Activated gamma-delta T cell treated with anti-CD3 and anti-CD28 coated beads, Interleukin-2, amount 50 U/mL, for 16 hours (primary cell): ENCODE data around the gene BABAM2.

Experiments
- DNase-seq: peaks from one replicate; pipeline ENCODE4 v3.0.0-alpha.2; 2020; ENCODE audit warnings: low read depth

BABAM2 gene

DNA sequence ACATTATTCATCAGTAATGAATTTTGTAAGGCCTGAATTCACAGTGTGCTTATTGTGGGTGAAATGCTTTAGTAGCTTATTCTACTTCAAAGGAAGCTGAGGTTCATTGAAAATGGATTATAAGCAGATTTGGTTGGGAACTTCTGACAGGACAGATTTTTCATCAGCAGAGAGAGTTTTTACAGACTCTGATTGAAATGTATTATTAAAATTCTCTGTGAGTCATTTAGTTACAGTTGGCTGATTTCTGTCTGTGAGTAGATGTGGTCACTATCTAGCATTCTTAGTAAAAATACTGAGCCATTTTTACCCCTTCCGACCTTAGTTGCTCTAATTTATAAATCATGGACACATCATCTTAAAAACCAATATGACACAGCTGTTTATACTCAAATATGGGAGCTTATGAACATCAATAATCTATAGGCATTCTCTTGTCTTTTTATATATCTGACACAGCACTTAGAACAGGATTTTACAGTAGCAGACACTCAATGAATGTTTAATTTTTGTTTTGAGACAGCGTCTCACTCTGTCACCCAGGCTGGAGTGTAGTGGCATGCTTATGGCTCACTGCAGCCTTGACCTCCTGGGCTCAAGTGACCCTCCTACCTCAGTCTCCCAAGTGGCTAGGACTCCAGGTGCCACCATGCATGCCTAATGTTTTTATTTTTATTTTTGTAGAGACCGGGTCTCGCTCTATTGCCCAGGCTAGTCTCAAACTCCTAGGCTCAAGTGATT is 239.6 kb downstream of the BABAM2 start:
- DNase-seq, result no peak

GRCh38 chr2:28133778-28134177 is 243.2 kb downstream of the BABAM2 start:
- no peak for DNase-seq

- no peak for DNase-seq
These were observed 243.8 kb downstream of the BABAM2 start for GRCh38 chr2:28134262-28134812.

- DNase-seq, result no peak
These were observed 244.3 kb downstream of the BABAM2 start for GRCh38 chr2:28134857-28135256.

DNA sequence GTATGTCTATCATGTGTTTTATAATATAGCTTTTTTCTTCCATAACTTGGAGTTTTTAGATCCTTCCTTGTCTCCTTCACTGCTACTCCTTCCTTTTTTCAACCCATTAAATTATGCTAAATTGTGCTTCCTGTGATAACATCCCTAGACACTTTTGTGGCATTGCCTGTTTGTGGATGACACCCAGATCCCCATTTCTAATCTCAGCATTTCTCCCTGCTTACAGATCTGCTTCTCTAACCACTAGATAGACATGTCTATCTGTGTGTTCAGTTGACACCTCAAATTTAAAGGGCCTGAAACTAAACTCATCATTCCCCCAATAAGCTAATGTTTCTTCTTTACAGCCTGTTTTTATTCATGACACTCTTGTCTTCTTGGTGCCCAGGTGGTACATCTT is 244.8 kb downstream of the BABAM2 start:
- no peak for DNase-seq

- no peak for DNase-seq
These were observed 245.3 kb downstream of the BABAM2 start for GRCh38 chr2:28135799-28136198.

DNA sequence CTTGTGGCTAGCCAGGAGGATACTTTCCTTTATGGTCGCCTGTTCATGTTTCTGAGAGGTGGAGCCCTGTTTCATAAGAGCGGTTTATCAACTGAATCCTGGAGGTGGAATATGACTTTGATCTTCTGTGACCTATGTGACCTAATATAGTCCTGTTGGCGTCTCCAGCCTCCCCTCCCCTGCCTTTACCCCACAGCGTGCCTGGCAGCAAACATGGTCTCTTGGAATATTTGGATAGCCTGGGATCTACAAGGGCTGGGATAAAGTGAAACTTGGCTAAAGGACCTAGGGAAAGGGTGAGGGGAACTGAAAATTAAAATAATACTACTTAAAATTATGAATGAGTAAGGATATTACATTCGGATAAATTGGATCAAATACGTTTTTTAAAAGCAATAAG is 246.0 kb downstream of the BABAM2 start:
- no peak for DNase-seq

DNA sequence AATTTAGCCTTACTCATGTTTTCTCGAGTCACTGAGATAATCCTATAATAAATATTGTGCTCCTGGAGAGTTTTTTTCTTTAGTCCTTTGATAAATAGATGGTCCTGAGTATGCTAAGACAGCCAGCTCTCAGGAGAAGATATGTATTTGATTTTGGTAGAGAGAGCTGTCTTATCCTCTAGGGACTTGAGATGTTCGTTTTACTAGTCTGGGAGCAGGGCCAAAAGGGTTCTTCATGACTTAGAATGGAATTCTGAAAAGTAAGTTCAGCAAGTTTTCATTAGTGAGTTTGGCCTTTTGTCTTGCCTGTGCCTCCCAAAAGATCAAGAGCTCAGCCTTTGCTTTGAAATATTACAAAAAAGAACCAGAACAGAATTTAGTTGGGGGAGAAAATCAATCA is 246.7 kb downstream of the BABAM2 start:
- no peak for DNase-seq

- no peak for DNase-seq
These were observed 251.9 kb downstream of the BABAM2 start for GRCh38 chr2:28142386-28142785.

GRCh38 chr2:28148000-28148399 is 257.5 kb downstream of the BABAM2 start:
- DNase-seq, result no peak

GRCh38 chr2:28148566-28148965 is 258.0 kb downstream of the BABAM2 start:
- no peak for DNase-seq

- no peak for DNase-seq
These were observed 259.8 kb downstream of the BABAM2 start for GRCh38 chr2:28150236-28150915.

DNA sequence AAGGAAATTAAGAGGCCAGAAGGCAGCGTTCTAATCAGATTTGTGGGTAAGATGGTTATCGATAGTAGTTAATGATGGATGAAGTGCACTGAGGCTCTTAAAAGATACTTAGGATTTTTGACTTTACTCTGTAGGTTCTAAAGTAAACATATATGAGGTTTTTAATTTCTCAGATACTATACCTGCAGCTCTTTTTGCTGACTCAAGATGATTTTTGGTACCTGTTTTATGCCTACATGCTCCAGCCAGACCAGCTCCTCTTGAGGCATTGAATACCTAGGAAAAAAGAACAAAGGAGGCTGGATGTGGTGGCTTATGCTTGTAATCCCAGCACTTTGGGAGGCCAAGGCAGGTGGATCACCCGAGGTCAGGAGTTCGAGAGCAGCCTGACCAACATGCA is 260.5 kb downstream of the BABAM2 start:
- DNase-seq, result no peak

- DNase-seq, result no peak
These were observed 262.2 kb downstream of the BABAM2 start for GRCh38 chr2:28152585-28153280.

DNA sequence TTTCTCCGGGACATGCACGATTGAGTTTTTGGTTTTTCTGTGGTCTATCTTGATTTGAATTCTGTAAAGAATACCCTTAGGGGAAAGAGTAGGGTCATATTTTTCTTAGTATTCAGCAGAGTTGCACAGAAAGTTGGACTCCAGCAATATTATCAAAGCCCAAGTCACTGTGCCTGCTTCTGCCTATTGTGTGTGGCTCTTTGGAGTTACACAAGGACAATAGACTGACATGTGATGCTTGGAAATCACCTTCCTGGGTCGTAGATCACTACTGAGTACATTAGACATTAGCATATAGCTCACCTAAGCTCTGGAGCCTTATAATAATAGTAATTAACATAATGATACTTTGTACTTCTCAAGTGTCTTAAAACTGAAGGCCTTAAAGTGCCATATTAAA is 263.3 kb downstream of the BABAM2 start:
- DNase-seq, result no peak

GRCh38 chr2:28155086-28155485 is 264.6 kb downstream of the BABAM2 start:
- DNase-seq, result no peak

- DNase-seq, result no peak
These were observed 265.1 kb downstream of the BABAM2 start for GRCh38 chr2:28155627-28156026.

DNA sequence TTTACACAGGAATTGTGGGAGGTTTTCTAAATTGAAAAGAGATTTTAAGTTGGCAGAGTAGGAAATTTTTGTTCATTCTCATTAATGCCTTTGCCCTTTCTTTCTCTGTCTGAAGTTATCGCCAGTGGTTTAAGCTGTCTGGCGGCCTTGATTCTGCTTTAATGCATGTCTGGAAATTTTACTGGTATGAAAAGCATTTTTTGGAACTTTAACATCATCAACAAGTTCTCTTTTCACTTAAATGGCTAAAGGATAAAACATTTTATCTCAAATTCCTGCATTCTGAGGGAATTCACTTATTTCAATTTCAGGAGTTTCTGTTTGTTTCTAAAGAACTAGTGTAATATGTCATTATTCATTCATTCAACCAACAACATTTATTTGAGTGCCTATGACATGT is 268.3 kb downstream of the BABAM2 start:
- DNase-seq, result no peak

GRCh38 chr2:28160986-28161425 is 270.5 kb downstream of the BABAM2 start:
- no peak for DNase-seq

DNA sequence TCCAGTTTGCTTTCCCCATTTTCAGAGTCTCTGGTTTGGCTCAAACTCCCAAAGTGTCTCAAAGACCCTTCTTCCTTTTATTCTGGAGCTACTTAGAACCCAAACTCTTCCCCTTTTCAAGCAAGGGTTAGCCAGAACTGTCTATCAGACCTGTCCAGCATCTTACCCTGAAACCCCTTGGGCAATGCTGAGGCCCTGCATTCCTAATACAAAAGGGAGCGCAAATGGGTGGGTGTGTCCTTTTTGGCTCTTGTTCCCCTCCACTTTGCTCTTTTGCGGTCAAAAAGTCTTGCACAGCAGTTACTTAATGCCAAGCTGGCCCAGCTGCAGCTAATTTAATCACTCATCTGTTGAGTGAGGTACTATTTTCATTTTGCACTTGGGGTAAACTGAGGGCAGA is 270.9 kb downstream of the BABAM2 start:
- DNase-seq, result no peak

DNA sequence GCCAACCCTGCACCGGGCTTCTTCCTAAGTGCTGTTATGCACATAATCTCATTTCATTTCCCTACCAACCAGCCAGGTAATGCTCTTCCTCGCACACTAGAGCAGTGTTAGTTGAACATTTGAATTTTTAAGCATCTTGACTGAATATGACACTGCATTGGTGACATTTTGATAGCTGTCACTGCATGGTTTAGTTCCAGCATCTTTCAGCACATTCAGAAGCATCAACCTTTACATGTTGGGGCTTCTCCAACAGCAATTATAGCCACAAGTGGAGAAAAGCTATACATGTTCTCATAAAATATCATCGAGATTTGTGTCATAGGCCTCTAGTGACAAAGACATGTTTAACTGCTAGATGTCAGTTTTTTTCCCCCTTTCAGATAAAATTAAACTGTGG is 272.0 kb downstream of the BABAM2 start:
- DNase-seq, result no peak

DNA sequence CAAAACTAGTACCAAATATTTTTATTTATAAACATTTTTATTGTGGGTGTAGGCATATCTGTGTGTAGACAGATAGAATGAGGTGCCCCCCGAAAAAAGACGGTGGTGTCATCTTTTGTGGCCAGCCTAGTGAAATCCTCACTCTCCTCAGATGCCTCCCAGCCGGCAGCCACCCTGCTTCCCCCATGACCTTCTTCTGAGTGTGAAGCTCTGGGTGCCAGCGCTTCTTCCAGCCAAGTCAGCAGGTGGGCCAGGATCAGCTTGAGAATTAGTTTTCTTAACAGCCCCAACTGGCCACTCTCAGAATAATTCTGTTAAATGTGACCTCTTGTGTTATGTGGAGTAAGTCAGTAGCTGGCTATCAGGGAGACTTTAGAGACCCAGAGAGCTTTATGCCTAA is 272.5 kb downstream of the BABAM2 start:
- DNase-seq, result no peak
